K562 treated with DMSO at 1 percent for 12 hours (cell line): ENCODE data around the gene NDUFB8. TPM values are rescaled to one million over a fixed set of nuclear protein-coding genes. Genes with fewer than 3 reads are reported as not detected.

Experiments
- total RNA-seq: library from RNA; unstranded; fragments of 300-600 nt; gene quantifications from 2 replicates; pipeline ENCODE4 v1.2.3, GENCODE V29; 2022; ENCODE audit not compliant: insufficient read depth

NDUFB8 gene
- 170 and 231 TPM in 2 replicates for total RNA-seq

DNA sequence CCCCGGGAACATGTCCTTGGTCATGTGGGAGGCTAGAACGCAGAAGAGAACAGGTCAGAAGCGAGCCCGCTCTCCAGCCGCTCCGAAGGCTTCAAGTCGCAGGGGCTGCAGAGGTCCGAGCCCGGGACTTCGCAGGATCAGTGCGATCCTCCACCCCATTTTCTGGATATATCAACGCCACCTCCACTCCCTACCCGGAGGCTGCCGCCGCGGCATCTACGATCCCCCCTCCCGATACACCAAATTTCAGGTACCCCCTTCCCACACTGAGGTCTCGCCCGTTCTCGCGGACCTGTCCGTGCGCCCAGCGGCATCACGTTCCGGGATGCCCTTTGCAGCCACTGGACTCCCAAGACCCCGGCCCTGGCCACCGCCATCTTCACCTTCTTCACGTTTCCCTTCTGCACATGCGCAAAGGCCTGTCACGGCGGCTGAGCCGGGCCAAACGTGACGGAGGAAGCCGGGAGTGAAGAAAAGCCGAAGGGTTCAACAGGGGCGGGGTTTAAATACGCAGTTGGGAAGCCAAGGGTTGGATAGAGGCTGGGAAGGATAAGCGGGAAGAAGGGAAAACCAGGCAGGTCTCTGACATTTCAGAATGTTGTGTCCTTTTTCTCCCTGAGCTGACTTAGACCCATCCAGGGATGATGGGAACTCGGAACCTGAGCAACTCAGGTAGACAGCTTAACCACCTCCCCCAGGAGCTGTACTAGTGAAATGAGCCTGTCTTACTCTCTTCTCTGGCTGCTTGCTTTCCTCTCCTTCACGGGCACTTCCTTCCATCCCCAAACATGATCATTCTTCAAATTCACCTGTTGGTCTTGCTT lies at the start of gene NDUFB8:
Gene NDUFB8, minus strand, starts transcription at position 397 of the 824 bp plus-strand sequence. Its CDS starts 20 bp downstream, at position 377.

DNA sequence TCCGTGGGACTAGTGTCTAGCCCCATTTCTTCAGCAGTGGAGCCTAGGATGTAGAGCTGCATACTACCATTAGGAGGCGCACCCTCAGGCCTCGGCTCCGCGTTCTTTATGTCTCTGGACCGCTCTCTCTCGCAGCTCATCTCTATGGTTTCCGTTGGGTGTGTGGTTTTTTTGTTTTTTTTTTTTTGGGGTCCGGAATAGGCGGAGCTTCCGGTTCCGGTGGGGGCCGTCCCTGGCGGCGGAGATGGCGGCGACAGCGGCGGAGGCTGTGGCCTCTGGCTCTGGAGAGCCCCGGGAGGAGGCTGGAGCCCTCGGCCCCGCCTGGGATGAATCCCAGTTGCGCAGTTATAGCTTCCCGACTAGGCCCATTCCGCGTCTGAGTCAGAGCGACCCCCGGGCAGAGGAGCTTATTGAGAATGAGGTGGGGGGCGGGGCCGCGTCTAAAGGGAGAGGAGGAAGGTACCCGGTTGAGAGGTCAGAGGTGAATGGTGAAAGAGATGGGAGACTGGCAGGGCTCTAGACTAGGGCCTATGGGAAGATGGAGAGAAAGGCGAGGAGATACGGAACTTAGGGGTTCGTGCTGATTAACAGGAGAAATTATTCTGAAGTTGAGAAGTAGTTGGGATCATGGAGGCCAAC lies 6.2 kb upstream of the NDUFB8 start, which contains the start of gene HIF1AN:
Gene HIF1AN, plus strand, starts transcription at position 229 of the 639 bp plus-strand sequence. Its CDS starts 16 bp downstream, at position 245.

GRCh38 chr10:100519311-100520051 lies 10.2 kb downstream of the NDUFB8 start, which contains the start of gene SEC31B:
TSS of gene SEC31B (minus strand) at chr10:100519861. CDS start at chr10:100516952, 2,909 bp downstream.

Other genes with a start within 250 kb of the NDUFB8 start
- 30.0 and 36.5 TPM in 2 replicates for gene BLOC1S2, start 243.2 kb downstream of the NDUFB8 start, total RNA-seq
- gene PKD2L1, start 199.6 kb downstream of the NDUFB8 start, total RNA-seq, result not detected in 2 replicates
- gene SCD, start 182.6 kb downstream of the NDUFB8 start, total RNA-seq, result 45.1 and 159 TPM in 2 replicates
- not detected in 2 replicates for gene WNT8B, start 66.9 kb downstream of the NDUFB8 start, total RNA-seq
- gene SEC31B, start 10.0 kb downstream of the NDUFB8 start, total RNA-seq, result 1.5 and 3.6 TPM in 2 replicates
- 2.0 and 5.8 TPM in 2 replicates for gene HIF1AN, start 6.1 kb upstream of the NDUFB8 start, total RNA-seq
- gene PAX2, start 215.7 kb upstream of the NDUFB8 start, total RNA-seq, result not detected in 2 replicates